K562 (cell line): ENCODE measurements around the gene NRIP2.

ENCODE experiments used
- BRD9 ChIP-seq: fragments of 450-650 bp; IDR thresholded peaks from 2 replicates; pipeline ENCODE4 v1.6.1; 2018; ENCODE audit warnings: low read depth; ENCODE audit not compliant: partially characterized antibody
- CTCF ChIP-seq, 3 experiments: IDR thresholded peaks in 2 of 3; conservative IDR thresholded peaks in 1 of 3; 2 replicates each; pipeline ENCODE4 v1.5.1; 2011 to 2012; ENCODE audit warnings: low read length in 3 of 3, mild to moderate bottlenecking in 3 of 3, control low read depth in 2 of 3, improper control_type of control experiment in 1 of 3, inconsistent platforms in 1 of 3, low read depth in 1 of 3, mixed read lengths in 1 of 3, moderate library complexity in 1 of 3; ENCODE audit not compliant: insufficient read depth in 2 of 3
- E2F4 ChIP-seq: sonication (generic); formaldehyde crosslinking; IDR thresholded peaks from 2 replicates; pipeline ENCODE4 v1.8.0; 2022; ENCODE audit warnings: mild to moderate bottlenecking, low read depth, missing genetic modification reagents
- MAZ ChIP-seq, 2 experiments: fragments of 450-650 bp in 1 of 2; sonication (generic) in 1 of 2; formaldehyde crosslinking; IDR thresholded peaks in 1 of 2; conservative IDR thresholded peaks in 1 of 2; 2 replicates each; pipeline versions ENCODE4 v1.4.0 to v1.5.0; 2020; ENCODE audit warnings: mild to moderate bottlenecking in 1 of 2, missing genetic modification reagents in 1 of 2
- NEUROD1 ChIP-seq: fragments of 150-350 bp; IDR thresholded peaks from 2 replicates; pipeline ENCODE4 v1.6.1; 2014; ENCODE audit warnings: borderline replicate concordance, low read length, low read depth; ENCODE audit not compliant: partially characterized antibody
- POLR2A ChIP-seq: fragments of 450-650 bp; conservative IDR thresholded peaks from 2 replicates; pipeline ENCODE4 v1.6.1; 2016
- POLR3G ChIP-seq: IDR thresholded peaks from 2 replicates; pipeline ENCODE4 v1.6.1; 2011; ENCODE audit not compliant: insufficient read length, insufficient replicate concordance; ENCODE audit errors: extremely low read depth
- TEAD4 ChIP-seq, 2 experiments: sonication (generic) in 1 of 2; formaldehyde crosslinking in 1 of 2; IDR thresholded peaks; 2 replicates each; pipeline versions ENCODE4 v1.6.1 to v1.8.0; 2012 to 2022; ENCODE audit warnings: borderline replicate concordance in 1 of 2, inconsistent platforms in 1 of 2, low read length in 1 of 2, mild to moderate bottlenecking in 1 of 2, missing genetic modification reagents in 1 of 2
- USF2 ChIP-seq: sonication (generic); formaldehyde crosslinking; IDR thresholded peaks from 2 replicates; pipeline ENCODE4 v1.5.0; 2020; ENCODE audit warnings: missing genetic modification reagents

- TF ChIP-seq POLR2A, result no peak
- TF ChIP-seq CTCF (IDR thresholded peaks at IDR 0.05 in 2 of 3, conservative IDR thresholded peaks at IDR 0.05 in 1 of 3; ENCODE audit: insufficient read depth in 2 of 3, low read depth in 1 of 3, low read length in 3 of 3), result no peak
- TF ChIP-seq POLR3G, result no peak
- TF ChIP-seq TEAD4 (IDR thresholded peaks at IDR 0.05; ENCODE audit: low read length), result no peak
- TF ChIP-seq TEAD4 (CRISPR knock-in tag; IDR thresholded peaks at IDR 0.05; ENCODE audit: borderline replicate concordance), result no peak
- TF ChIP-seq E2F4, result no peak
- TF ChIP-seq MAZ (CRISPR knock-in tag; conservative IDR thresholded peaks at IDR 0.05 in 1 of 2, IDR thresholded peaks at IDR 0.05 in 1 of 2), result no peak
- TF ChIP-seq USF2 (CRISPR knock-in tag), result no peak
- TF ChIP-seq NEUROD1, result no peak
- no peak for TF ChIP-seq BRD9
Observed at GRCh38 chr12:2824541-2824940, 10.3 kb downstream of the NRIP2 start.
